ENCODE measurements around the gene HEBP2.
"Not testable (repeated sequence)": the region's sequence is repeated elsewhere in the genome, so short reads cannot be mapped to it uniquely, and the experiment has no call there.

Gene HEBP2

GRCh38 chr6:138403801-138404665, at the start of gene HEBP2:
Gene HEBP2, plus strand, starts transcription at chr6:138404223. Its CDS starts 273 bp downstream, at chr6:138404496.
- peak; percentile 84 for DNase-seq (ENCODE audit: low read depth, low spot score)

- DNase-seq (ENCODE audit: low read depth, low spot score) = no peak
These were observed 46.1 kb upstream of the HEBP2 start for GRCh38 chr6:138357928-138358327.

- not testable (repeated sequence) for DNase-seq (ENCODE audit: low read depth, low spot score)
These were observed 35.3 kb upstream of the HEBP2 start for GRCh38 chr6:138368684-138369083.

GRCh38 chr6:138370631-138371451, 33.2 kb upstream of the HEBP2 start:
- no peak for DNase-seq (ENCODE audit: low read depth, low spot score)

- DNase-seq (ENCODE audit: low read depth, low spot score) = no peak
These were observed 32.6 kb upstream of the HEBP2 start for GRCh38 chr6:138371452-138371711.

GRCh38 chr6:138371720-138372119, 32.3 kb upstream of the HEBP2 start:
- DNase-seq (ENCODE audit: low read depth, low spot score) = no peak

GRCh38 chr6:138372711-138373463, 31.1 kb upstream of the HEBP2 start:
- DNase-seq (ENCODE audit: low read depth, low spot score) = no peak

GRCh38 chr6:138374230-138374629, 29.8 kb upstream of the HEBP2 start:
- no peak for DNase-seq (ENCODE audit: low read depth, low spot score)

GRCh38 chr6:138374815-138375214, 29.2 kb upstream of the HEBP2 start:
- no peak for DNase-seq (ENCODE audit: low read depth, low spot score)

GRCh38 chr6:138377042-138377441, 27.0 kb upstream of the HEBP2 start:
- no peak for DNase-seq (ENCODE audit: low read depth, low spot score)

- no peak for DNase-seq (ENCODE audit: low read depth, low spot score)
These were observed 26.2 kb upstream of the HEBP2 start, which contains the start of gene SMIM28 for GRCh38 chr6:138377844-138378243. Gene SMIM28, plus strand, starts transcription at chr6:138377905. Its CDS starts 168 bp downstream, at chr6:138378073.

GRCh38 chr6:138378463-138378862, 25.6 kb upstream of the HEBP2 start:
- no peak for DNase-seq (ENCODE audit: low read depth, low spot score)

GRCh38 chr6:138382498-138383265, 21.3 kb upstream of the HEBP2 start:
- DNase-seq (ENCODE audit: low read depth, low spot score) = no peak

- DNase-seq (ENCODE audit: low read depth, low spot score) = no peak
These were observed 20.2 kb upstream of the HEBP2 start for GRCh38 chr6:138383776-138384175.

- no peak for DNase-seq (ENCODE audit: low read depth, low spot score)
These were observed 17.1 kb upstream of the HEBP2 start for GRCh38 chr6:138386897-138387296.

- DNase-seq (ENCODE audit: low read depth, low spot score) = no peak
These were observed 16.2 kb upstream of the HEBP2 start for GRCh38 chr6:138387577-138388368.

- no peak for DNase-seq (ENCODE audit: low read depth, low spot score)
These were observed 14.5 kb upstream of the HEBP2 start for GRCh38 chr6:138389551-138389950.

- no peak for DNase-seq (ENCODE audit: low read depth, low spot score)
These were observed 9.9 kb upstream of the HEBP2 start for GRCh38 chr6:138393871-138394783.

GRCh38 chr6:138396709-138397108, 7.3 kb upstream of the HEBP2 start:
- DNase-seq (ENCODE audit: low read depth, low spot score) = no peak
